Stimulated activated naive CD8-positive, alpha-beta T cell treated with anti-CD3 and anti-CD28 coated beads, Interleukin-15, amount 100 ng/mL, for 72 hours (primary cell): Measurements from ENCODE around the gene FUT4.

ENCODE experiments used
- ATAC-seq: fragments of 150-1000 bp; cut with Tn5 transposase; 2 replicates; pipeline ENCODE4 v1.10.0; 2021; ENCODE audit warnings: mild to moderate bottlenecking, moderate library complexity
- DNase-seq, 2 donors: peaks; one replicate each; pipeline ENCODE4 v3.0.0; 2021 to 2022
- H3K27ac Mint-ChIP-seq, 2 donors: one replicate each; pipeline ENCODE4 v1.8.0; 2022; ENCODE audit warnings: mild to moderate bottlenecking in 2 of 2, mixed read lengths in 2 of 2, moderate library complexity in 2 of 2
- H3K27me3 Mint-ChIP-seq: one replicate; pipeline ENCODE4 v1.8.0; 2022; ENCODE audit warnings: mixed read lengths
- H3K4me1 Mint-ChIP-seq: one replicate; pipeline ENCODE4 v1.8.0; 2022; ENCODE audit warnings: mild to moderate bottlenecking, mixed read lengths
- H3K4me3 Mint-ChIP-seq, 2 donors: one replicate each; pipeline ENCODE4 v1.8.0; 2022; ENCODE audit warnings: mild to moderate bottlenecking in 2 of 2, mixed read lengths in 2 of 2, moderate library complexity in 1 of 2
- H3K9me3 Mint-ChIP-seq, 2 donors: one replicate each; pipeline ENCODE4 v1.8.0; 2022; ENCODE audit warnings: mixed read lengths in 2 of 2

FUT4 gene

GRCh38 chr11:94525546-94526324, 18.0 kb upstream of the FUT4 start:
- Mint-ChIP-seq H3K4me3 (no peak overlapping the region), H3K27ac (no peak overlapping the region), H3K9me3 (no peaks in the 10 kb centered on the region), H3K27me3 (peaks cover 31% of the 10 kb centered on the region), H3K4me1 (no peaks in the 10 kb centered on the region)
- no peak for ATAC-seq
- no peak for DNase-seq

DNA sequence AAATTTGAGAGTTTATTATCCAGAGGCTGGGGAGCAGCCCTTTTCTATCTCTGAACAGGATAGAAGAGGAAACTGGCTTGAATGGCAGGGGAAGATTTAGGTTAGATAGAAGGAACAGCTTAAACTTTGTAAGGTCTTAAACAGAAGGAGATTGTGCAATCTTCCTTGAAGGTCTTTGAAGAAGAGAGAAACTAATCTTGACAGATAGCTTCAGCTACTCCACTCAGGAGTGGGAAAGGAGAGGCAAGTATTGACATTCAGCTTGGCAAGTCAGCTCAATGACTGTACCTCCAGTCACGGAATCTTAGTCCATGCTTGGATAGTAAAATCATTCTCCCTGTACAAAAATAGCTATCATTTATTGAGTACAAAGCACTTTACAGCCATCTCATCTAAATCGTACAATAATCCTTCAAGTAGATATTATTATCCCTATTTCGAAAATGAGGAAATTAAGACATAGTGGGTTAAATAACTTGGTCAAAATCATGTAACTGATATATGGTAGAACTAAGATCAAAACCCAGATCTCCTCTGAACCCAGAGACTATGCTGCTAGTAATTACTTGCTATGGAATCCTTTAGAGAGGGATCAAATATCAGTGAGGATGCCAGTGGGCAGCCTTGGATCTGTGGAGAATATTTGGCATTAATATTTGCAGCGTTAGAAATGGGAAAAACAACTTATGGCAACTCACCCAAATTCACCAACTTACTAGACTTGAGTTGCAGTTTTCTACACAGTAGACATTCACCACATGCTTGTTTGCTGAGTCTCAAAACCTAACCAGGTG, 16.9 kb upstream of the FUT4 start:
- Mint-ChIP-seq H3K9me3 (no peaks in the 10 kb centered on the region), H3K27me3 (peaks cover 32% of the 10 kb centered on the region), H3K27ac (no peak overlapping the region), H3K4me1 (no peaks in the 10 kb centered on the region), H3K4me3 (no peak overlapping the region)
- DNase-seq (no peak), ATAC-seq (no peak)

DNA sequence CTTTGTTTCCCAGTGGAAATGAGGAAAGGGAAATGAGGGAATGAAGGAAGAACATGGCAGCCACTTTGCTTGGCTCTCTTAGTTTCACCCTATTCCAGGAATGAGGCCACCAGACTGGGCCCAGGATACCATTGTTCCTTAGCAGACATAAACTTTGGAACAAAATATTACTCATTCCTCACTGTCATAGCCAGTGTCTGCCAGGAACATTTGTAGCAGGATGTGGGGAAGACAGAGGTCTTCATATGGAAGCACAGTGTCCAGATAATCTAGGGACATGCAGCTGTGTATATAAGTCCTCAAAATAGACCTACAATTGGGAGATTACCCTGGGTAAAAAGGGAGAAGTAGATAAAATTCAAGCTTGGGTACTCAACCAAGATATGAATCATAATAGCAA, 15.2 kb upstream of the FUT4 start:
- no peaks in the 10 kb centered on the region for H3K9me3 Mint-ChIP-seq
- H3K27ac Mint-ChIP-seq = no peak overlapping the region
- peaks cover 27% of the 10 kb centered on the region for H3K27me3 Mint-ChIP-seq
- DNase-seq = no peak
- no peak for ATAC-seq
- H3K4me3 Mint-ChIP-seq = no peak overlapping the region
- peaks cover under 1% of the 10 kb centered on the region for H3K4me1 Mint-ChIP-seq

DNA sequence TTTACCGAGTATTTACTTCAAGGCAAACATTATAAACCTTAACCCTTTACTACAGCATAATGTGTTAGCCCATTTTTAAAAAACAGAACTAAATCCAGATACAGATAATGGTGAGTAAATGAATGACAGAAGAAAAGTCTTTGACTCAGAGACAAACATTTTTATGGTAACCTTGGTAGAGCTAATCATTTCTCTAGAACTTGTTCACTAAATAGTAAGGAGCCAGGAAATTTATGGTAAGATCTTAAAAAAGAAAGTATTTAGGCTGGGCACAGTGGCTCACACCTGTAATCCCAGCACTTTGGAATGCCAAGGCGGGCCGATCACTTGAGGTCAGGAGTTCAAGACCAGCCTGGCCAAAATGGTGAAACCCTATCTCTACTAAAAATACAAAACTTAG, 11.5 kb upstream of the FUT4 start:
- no peak overlapping the region for H3K27ac Mint-ChIP-seq
- no peak overlapping the region for H3K4me3 Mint-ChIP-seq
- ATAC-seq (no peak), DNase-seq (no peak)
- no peaks in the 10 kb centered on the region for H3K9me3 Mint-ChIP-seq
- peaks cover 24% of the 10 kb centered on the region for H3K27me3 Mint-ChIP-seq
- H3K4me1 Mint-ChIP-seq = peaks cover 10% of the 10 kb centered on the region

- peaks cover 23% of the 10 kb centered on the region for H3K27me3 Mint-ChIP-seq
- peak overlapping the region in 1 of 2 donors; percentile 5 for H3K27ac Mint-ChIP-seq
- H3K4me1 Mint-ChIP-seq = peaks cover 10% of the 10 kb centered on the region
These were observed 10.5 kb upstream of the FUT4 start for GRCh38 chr11:94533206-94533605.

GRCh38 chr11:94533696-94534630, 9.8 kb upstream of the FUT4 start:
- H3K27me3 Mint-ChIP-seq = peaks cover 23% of the 10 kb centered on the region
- DNase-seq (no peak), ATAC-seq (no peak)
- H3K4me3 Mint-ChIP-seq = no peak overlapping the region
- H3K27ac Mint-ChIP-seq = peak overlapping the region in 1 of 2 donors; percentile 88
- no peaks in the 10 kb centered on the region for H3K9me3 Mint-ChIP-seq
- H3K4me1 Mint-ChIP-seq = peaks cover 10% of the 10 kb centered on the region

More at GRCh38 chr11:94533206-94533605, 10.5 kb upstream of the FUT4 start:
- Mint-ChIP-seq H3K9me3 (no peaks in the 10 kb centered on the region), H3K4me3 (no peak overlapping the region)
- DNase-seq (no peak), ATAC-seq (no peak)

GRCh38 chr11:94536386-94536785, 7.3 kb upstream of the FUT4 start:
- Mint-ChIP-seq H3K4me1 (peaks cover 10% of the 10 kb centered on the region), H3K27me3 (peaks cover 17% of the 10 kb centered on the region), H3K9me3 (no peaks in the 10 kb centered on the region), H3K27ac (no peak overlapping the region), H3K4me3 (no peak overlapping the region)
- DNase-seq (no peak), ATAC-seq (no peak)

DNA sequence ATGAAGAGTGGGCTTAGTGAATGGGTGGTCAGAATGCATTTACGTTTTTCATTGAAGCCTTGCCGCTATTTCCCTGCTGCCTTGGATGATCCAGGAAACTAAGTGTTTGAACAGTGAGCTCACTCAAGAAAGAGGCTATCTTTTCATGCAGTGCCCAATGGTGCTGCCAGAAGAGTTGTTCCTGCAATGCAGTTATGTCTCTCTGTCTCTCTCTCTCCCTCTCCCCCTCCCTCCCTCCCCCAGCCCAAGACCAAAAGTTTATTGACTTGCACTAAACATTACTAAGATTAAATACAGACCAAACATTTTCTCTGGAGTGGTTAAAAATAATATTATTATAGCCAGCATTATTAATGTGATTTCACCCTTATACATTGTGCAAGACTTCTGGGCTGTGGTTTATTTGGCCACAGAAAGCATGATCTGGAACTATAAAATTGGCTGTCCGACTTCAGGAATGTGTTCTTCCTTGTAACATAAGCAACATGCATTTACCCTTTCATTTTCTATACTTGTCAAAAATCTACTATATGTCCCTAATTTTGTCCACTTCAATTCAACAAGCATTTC, 6.6 kb upstream of the FUT4 start:
- no peak for DNase-seq
- Mint-ChIP-seq H3K4me3 (no peak overlapping the region), H3K9me3 (no peaks in the 10 kb centered on the region), H3K27ac (no peak overlapping the region), H3K27me3 (peaks cover 17% of the 10 kb centered on the region), H3K4me1 (peaks cover 10% of the 10 kb centered on the region)
- ATAC-seq = no peak

GRCh38 chr11:94539420-94539819, 4.3 kb upstream of the FUT4 start:
- no peak for ATAC-seq
- Mint-ChIP-seq H3K4me3 (no peak overlapping the region), H3K27me3 (peaks cover 9% of the 10 kb centered on the region), H3K9me3 (no peaks in the 10 kb centered on the region), H3K4me1 (peaks cover 9% of the 10 kb centered on the region), H3K27ac (no peak overlapping the region)
- DNase-seq = no peak

DNA sequence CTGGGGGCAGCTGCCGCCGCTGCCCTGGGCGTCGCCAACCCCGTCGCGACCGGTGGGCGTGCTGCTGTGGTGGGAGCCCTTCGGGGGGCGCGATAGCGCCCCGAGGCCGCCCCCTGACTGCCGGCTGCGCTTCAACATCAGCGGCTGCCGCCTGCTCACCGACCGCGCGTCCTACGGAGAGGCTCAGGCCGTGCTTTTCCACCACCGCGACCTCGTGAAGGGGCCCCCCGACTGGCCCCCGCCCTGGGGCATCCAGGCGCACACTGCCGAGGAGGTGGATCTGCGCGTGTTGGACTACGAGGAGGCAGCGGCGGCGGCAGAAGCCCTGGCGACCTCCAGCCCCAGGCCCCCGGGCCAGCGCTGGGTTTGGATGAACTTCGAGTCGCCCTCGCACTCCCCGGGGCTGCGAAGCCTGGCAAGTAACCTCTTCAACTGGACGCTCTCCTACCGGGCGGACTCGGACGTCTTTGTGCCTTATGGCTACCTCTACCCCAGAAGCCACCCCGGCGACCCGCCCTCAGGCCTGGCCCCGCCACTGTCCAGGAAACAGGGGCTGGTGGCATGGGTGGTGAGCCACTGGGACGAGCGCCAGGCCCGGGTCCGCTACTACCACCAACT, 1.0 kb downstream of the FUT4 start:
- Mint-ChIP-seq H3K4me1 (peaks cover 37% of the 10 kb centered on the region), H3K27me3 (no peaks in the 10 kb centered on the region), H3K9me3 (no peaks in the 10 kb centered on the region), H3K4me3 (peak overlapping the region; percentile 82 to 98), H3K27ac (peak overlapping the region; percentile 89 to 92)
- ATAC-seq = peak; percentile 27
- peak in 1 of 2 donors; percentile 34 for DNase-seq

DNA sequence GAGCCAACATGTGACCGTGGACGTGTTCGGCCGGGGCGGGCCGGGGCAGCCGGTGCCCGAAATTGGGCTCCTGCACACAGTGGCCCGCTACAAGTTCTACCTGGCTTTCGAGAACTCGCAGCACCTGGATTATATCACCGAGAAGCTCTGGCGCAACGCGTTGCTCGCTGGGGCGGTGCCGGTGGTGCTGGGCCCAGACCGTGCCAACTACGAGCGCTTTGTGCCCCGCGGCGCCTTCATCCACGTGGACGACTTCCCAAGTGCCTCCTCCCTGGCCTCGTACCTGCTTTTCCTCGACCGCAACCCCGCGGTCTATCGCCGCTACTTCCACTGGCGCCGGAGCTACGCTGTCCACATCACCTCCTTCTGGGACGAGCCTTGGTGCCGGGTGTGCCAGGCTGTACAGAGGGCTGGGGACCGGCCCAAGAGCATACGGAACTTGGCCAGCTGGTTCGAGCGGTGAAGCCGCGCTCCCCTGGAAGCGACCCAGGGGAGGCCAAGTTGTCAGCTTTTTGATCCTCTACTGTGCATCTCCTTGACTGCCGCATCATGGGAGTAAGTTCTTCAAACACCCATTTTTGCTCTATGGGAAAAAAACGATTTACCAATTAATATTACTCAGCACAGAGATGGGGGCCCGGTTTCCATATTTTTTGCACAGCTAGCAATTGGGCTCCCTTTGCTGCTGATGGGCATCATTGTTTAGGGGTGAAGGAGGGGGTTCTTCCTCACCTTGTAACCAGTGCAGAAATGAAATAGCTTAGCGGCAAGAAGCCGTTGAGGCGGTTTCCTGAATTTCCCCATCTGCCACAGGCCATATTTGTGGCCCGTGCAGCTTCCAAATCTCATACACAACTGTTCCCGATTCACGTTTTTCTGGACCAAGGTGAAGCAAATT, 1.8 kb downstream of the FUT4 start:
- ATAC-seq (no peak), DNase-seq (no peak)
- Mint-ChIP-seq H3K4me1 (peaks cover 37% of the 10 kb centered on the region), H3K27me3 (no peaks in the 10 kb centered on the region), H3K9me3 (no peaks in the 10 kb centered on the region), H3K4me3 (peak overlapping the region; percentile 82 to 98), H3K27ac (peak overlapping the region; percentile 92 to 94)

- no peaks in the 10 kb centered on the region for H3K27me3 Mint-ChIP-seq
- DNase-seq = no peak
- no peak for ATAC-seq
- no peaks in the 10 kb centered on the region for H3K9me3 Mint-ChIP-seq
- H3K4me1 Mint-ChIP-seq = peaks cover 37% of the 10 kb centered on the region
- H3K4me3 Mint-ChIP-seq = peak overlapping the region; percentile 82 to 98
- no peak overlapping the region for H3K27ac Mint-ChIP-seq
These were observed 2.4 kb downstream of the FUT4 start for GRCh38 chr11:94546162-94546470.

- Mint-ChIP-seq H3K27me3 (no peaks in the 10 kb centered on the region), H3K4me3 (peak overlapping the region; percentile 43 to 82), H3K27ac (no peak overlapping the region), H3K9me3 (no peaks in the 10 kb centered on the region), H3K4me1 (peaks cover 37% of the 10 kb centered on the region)
- no peak for DNase-seq
- ATAC-seq = no peak
These were observed 3.2 kb downstream of the FUT4 start for GRCh38 chr11:94546886-94547285.

DNA sequence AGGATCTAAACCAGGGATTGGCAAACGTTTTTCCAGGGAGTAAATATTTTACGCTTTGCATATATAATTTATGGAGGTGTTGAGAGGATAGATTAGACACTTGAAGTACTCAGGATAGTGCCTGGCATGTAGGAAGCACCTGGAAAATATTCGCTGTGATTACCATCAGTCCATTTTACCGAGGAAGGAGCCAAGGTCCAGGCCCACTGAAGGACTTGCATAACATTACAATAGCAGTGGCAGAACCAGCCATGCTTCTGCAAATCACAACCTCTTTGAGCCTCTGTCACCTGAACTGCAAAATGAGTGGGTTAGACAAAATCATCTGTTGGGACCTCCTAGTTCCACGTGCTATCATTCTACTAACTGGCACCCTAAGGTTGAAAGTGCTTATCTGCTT, 5.4 kb downstream of the FUT4 start:
- DNase-seq (no peak), ATAC-seq (no peak)
- no peak overlapping the region for H3K27ac Mint-ChIP-seq
- no peaks in the 10 kb centered on the region for H3K9me3 Mint-ChIP-seq
- H3K4me1 Mint-ChIP-seq = peaks cover 29% of the 10 kb centered on the region
- H3K27me3 Mint-ChIP-seq = no peaks in the 10 kb centered on the region
- no peak overlapping the region for H3K4me3 Mint-ChIP-seq
